K562 (cell line): ENCODE results near the gene ZNF17. TPM values are rescaled to one million over a fixed set of nuclear protein-coding genes. Genes with fewer than 3 reads are reported as not detected.

Source experiments
- ATAC-seq: fragments of 200-7000 bp; cut with Tn5 transposase; 3 replicates; pipeline ENCODE4 v1.9.1; 2020; ENCODE audit warnings: moderate library complexity
- BruUV-seq: library from RNA; stranded (reverse); fragments of 400-500 nt; replicated peaks from 2 replicates; lab custom pipeline; 2021; lab: Mats Ljungman, UMichigan
- CTCF ChIA-PET: fragments of 300-600 bp; formaldehyde crosslinking; extraction: SDS; loops from one replicate; lab custom pipeline; 2021; ENCODE audit warnings: low intra/inter-chr PET ratio; lab: Yijun Ruan, JAX
- POLR2A ChIA-PET: fragments of 300-600, 350-650 bp; sonication (Branson Sonifier 250); formaldehyde crosslinking; extraction: SDS; loops from one replicate; lab custom pipeline; 2021; ENCODE audit warnings: antibody characterized with exemption, inconsistent platforms; lab: Yijun Ruan, JAX
- DNase-seq, 4 experiments: peaks; one replicate each; pipeline versions ENCODE4 v3.0.0 to v3.0.0-alpha.2; 2011 to 2018; ENCODE audit warnings: low spot score in 3 of 4, mixed read lengths in 3 of 4; ENCODE audit errors: extremely low read depth in 1 of 4
- FAIRE-seq: peaks from 2 replicates; lab custom pipeline; 2011; peaks lifted over from hg19 to GRCh38; lab: Jason Lieb, UNC
- H2AFZ ChIP-seq: 2 replicates; pipeline ENCODE4 v1.6.0; 2011; ENCODE audit warnings: low read depth, low read length, control low read depth, inconsistent platforms
- H3K27ac ChIP-seq: fragments of 200-600 bp; 3 replicates; pipeline ENCODE4 v1.8.0; 2011; ENCODE audit warnings: low read depth, mild to moderate bottlenecking, control low read depth, inconsistent platforms, low read length, moderate library complexity, mixed read lengths; ENCODE audit errors: extremely low read depth
- H3K27me3 ChIP-seq, 2 experiments: fragments of 300-600 bp in 1 of 2; 2 replicates in 1 of 2; 3 replicates in 1 of 2; pipeline versions ENCODE4 v1.6.0 to v1.8.0; 2011; ENCODE audit warnings: inconsistent platforms in 2 of 2, low read length in 2 of 2, mild to moderate bottlenecking in 1 of 2, mixed read lengths in 1 of 2, moderate library complexity in 1 of 2; ENCODE audit not compliant: control insufficient read depth in 2 of 2, insufficient read depth in 2 of 2
- H3K36me3 ChIP-seq: fragments of 300-600 bp; 3 replicates; pipeline ENCODE4 v1.8.0; 2011; ENCODE audit warnings: mild to moderate bottlenecking, low read length, inconsistent platforms; ENCODE audit not compliant: control insufficient read depth, insufficient read depth
- H3K4me1 ChIP-seq, 2 experiments: fragments of 200-600 bp in 1 of 2; replicated peaks in 1 of 2; 2 replicates in 1 of 2; 3 replicates in 1 of 2; pipeline versions ENCODE4 v1.5.1 to v1.8.0; 2011; ENCODE audit warnings: inconsistent platforms in 2 of 2, low read length in 2 of 2, mild to moderate bottlenecking in 1 of 2, mixed read lengths in 1 of 2, moderate library complexity in 1 of 2; ENCODE audit not compliant: control insufficient read depth in 2 of 2, insufficient read depth in 2 of 2
- H3K4me2 ChIP-seq: 2 replicates; pipeline ENCODE4 v1.6.1; 2011; ENCODE audit warnings: low read length, control low read depth, inconsistent platforms, mixed read lengths; ENCODE audit not compliant: insufficient read depth
- H3K4me3 ChIP-seq: fragments of 200-600 bp; sonication (generic), shearing (Covaris generic); 2 replicates; pipeline ENCODE4 v1.5.1; 2016; ENCODE audit warnings: control low read depth, inconsistent platforms
- H3K79me2 ChIP-seq: fragments of 200-600 bp; 3 replicates; pipeline ENCODE4 v1.8.0; 2011; ENCODE audit warnings: low read length, inconsistent platforms; ENCODE audit not compliant: control insufficient read depth, insufficient read depth
- H3K9ac ChIP-seq, 2 experiments: 2 replicates each; pipeline versions ENCODE4 v1.6.0 to v1.6.1; 2011; ENCODE audit warnings: low read depth in 2 of 2, low read length in 2 of 2, control low read depth in 1 of 2, inconsistent platforms in 1 of 2, mild to moderate bottlenecking in 1 of 2, mixed read lengths in 1 of 2; ENCODE audit not compliant: insufficient read depth in 1 of 2
- H3K9me1 ChIP-seq: one replicate; pipeline ENCODE4 v1.6.0; 2011; ENCODE audit warnings: inconsistent platforms, mild to moderate bottlenecking, low read length, moderate library complexity; ENCODE audit not compliant: control insufficient read depth, insufficient read depth
- H3K9me3 ChIP-seq: replicated peaks from 2 replicates; pipeline ENCODE4 v1.5.1; 2011; ENCODE audit warnings: low read depth, low read length, inconsistent platforms; ENCODE audit not compliant: control insufficient read depth, insufficient read depth
- H4K20me1 ChIP-seq: replicated peaks from 2 replicates; pipeline ENCODE4 v1.6.1; 2011; ENCODE audit warnings: low read length, inconsistent platforms, mixed read lengths; ENCODE audit not compliant: control insufficient read depth, insufficient read depth
- CBFA2T2 ChIP-seq: fragments of 450-650 bp; conservative IDR thresholded peaks from 2 replicates; pipeline ENCODE4 v1.6.1; 2017; ENCODE audit warnings: mild to moderate bottlenecking
- CBFA2T3 ChIP-seq: fragments of 450-650 bp; IDR thresholded peaks from 2 replicates; pipeline ENCODE4 v1.6.1; 2017
- CBX5 ChIP-seq: IDR thresholded peaks from 2 replicates; pipeline ENCODE4 v1.6.1; 2014; ENCODE audit warnings: low read depth, borderline replicate concordance
- DDX20 ChIP-seq: fragments of 450-650 bp; IDR thresholded peaks from 2 replicates; pipeline ENCODE4 v1.6.1; 2016; ENCODE audit warnings: missing genetic modification characterization, low read depth, mild to moderate bottlenecking, missing compliant biosample characterization, moderate library complexity
- ETV6 ChIP-seq, 3 experiments: fragments of 150-350 bp in 1 of 3; sonication (generic) in 1 of 3; formaldehyde crosslinking in 1 of 3; IDR thresholded peaks; 2 replicates each; pipeline versions ENCODE4 v1.6.1 to v1.8.0; 2014 to 2022; ENCODE audit warnings: borderline replicate concordance in 2 of 3, low read depth in 2 of 3, antibody characterized with exemption in 1 of 3, low read length in 1 of 3, mild to moderate bottlenecking in 1 of 3, missing genetic modification reagents in 1 of 3
- FOXK1 ChIP-seq: sonication (generic); formaldehyde crosslinking; IDR thresholded peaks from 2 replicates; pipeline ENCODE4 v1.8.0; 2022; ENCODE audit warnings: missing genetic modification reagents, mild to moderate bottlenecking, borderline replicate concordance
- RBM22 ChIP-seq: fragments of 200-400 bp; formaldehyde crosslinking; IDR thresholded peaks from 2 replicates; pipeline ENCODE4 v1.6.1; 2018; ENCODE audit warnings: low read length, low read depth; ENCODE audit not compliant: poor library complexity, severe bottlenecking
- RFX5 ChIP-seq: IDR thresholded peaks from 2 replicates; pipeline ENCODE4 v1.6.1; 2011; ENCODE audit warnings: low read depth, mild to moderate bottlenecking, improper control_type of control experiment, low read length
- SMARCB1 ChIP-seq: IDR thresholded peaks from 2 replicates; pipeline ENCODE4 v1.6.1; 2011; ENCODE audit warnings: improper control_type of control experiment, low read depth; ENCODE audit not compliant: insufficient read length
- SRSF7 ChIP-seq: fragments of 200-400 bp; formaldehyde crosslinking; optimal IDR thresholded peaks from 2 replicates; pipeline ENCODE3; 2017; ENCODE audit warnings: mild to moderate bottlenecking, low read depth, low read length
- TRIM28 ChIP-seq: fragments of 450-650 bp; IDR thresholded peaks from 2 replicates; pipeline ENCODE4 v1.6.1; 2017
- ZNF384 ChIP-seq: IDR thresholded peaks from 2 replicates; pipeline ENCODE4 v1.6.1; 2012; ENCODE audit warnings: low read depth, low read length, improper control_type of control experiment
- ZNF444 ChIP-seq: fragments of 250-450 bp; sonication (Bioruptor Pico); IDR thresholded peaks from 2 replicates; pipeline ENCODE4 v1.4.0; 2020; ENCODE audit warnings: mild to moderate bottlenecking, moderate library complexity
- WGBS: fragments of 100-300 bp; shearing (Covaris generic); methylation state at CpG from one replicate; pipeline ENCODE4 v1.1.6; 2016; ENCODE audit warnings: low coverage, mixed read lengths; ENCODE audit not compliant: insufficient coverage; ENCODE audit errors: missing lambda C conversion rate; 5-methylcytosine and 5-hydroxymethylcytosine counted together
- in situ Hi-C: fragments of 300-500 bp; cut with MboI; formaldehyde crosslinking; loops from 4 replicates; pipeline ENCODE4 v1.15.0; 2018; ENCODE audit warnings: inconsistent platforms, mixed read lengths
- intact Hi-C: fragments of 100-400 bp; cut with micrococcal nuclease; formaldehyde crosslinking; loops from 2 replicates; pipeline ENCODE4 v1.14.2; 2022
- polyA plus RNA-seq, 8 experiments: library from polyadenylated mRNA; depleted of rRNA in 4 of 8; stranded (reverse) in 5 of 8; unstranded in 3 of 8; fragments of >200 nt; fragmentation: Nextera tagmentation in 2 of 8; fragmentation: Illumina TruSeq in 1 of 8; extraction: Ambion mirVana in 2 of 8; extraction: Trizol in 1 of 8; gene quantifications; 2 replicates each; pipeline versions ENCODE4 v1.2.1 to v1.2.3, GENCODE V29; 2011 to 2014; ENCODE audit warnings: inconsistent platforms in 1 of 8, missing spikeins in 1 of 8
- total RNA-seq, 7 experiments: library from RNA; depleted of rRNA in 6 of 7; stranded (reverse); fragments of >200 nt in 6 of 7; fragmentation: Illumina TruSeq in 2 of 7; extraction: Trizol in 2 of 7; gene quantifications; 2 replicates each; pipeline versions ENCODE4 v1.2.1 to v1.2.3, GENCODE V29; 2011 to 2021; ENCODE audit warnings: low replicate concordance in 1 of 7
- TF ChIP-seq, protein P1 (sequence below): fragments of 250-450 bp; sonication (Bioruptor Pico); IDR thresholded peaks from 2 replicates; pipeline ENCODE4 v1.5.0; 2020; ENCODE audit warnings: mild to moderate bottlenecking, borderline replicate concordance

ZNF17 gene
- total and polyA plus RNA-seq, 9 of the 15 experiments (the other 6 are each of a cell fraction or from before 2014, with no cell fraction given): 5.3 to 8.6 (median 6.5) TPM

DNA sequence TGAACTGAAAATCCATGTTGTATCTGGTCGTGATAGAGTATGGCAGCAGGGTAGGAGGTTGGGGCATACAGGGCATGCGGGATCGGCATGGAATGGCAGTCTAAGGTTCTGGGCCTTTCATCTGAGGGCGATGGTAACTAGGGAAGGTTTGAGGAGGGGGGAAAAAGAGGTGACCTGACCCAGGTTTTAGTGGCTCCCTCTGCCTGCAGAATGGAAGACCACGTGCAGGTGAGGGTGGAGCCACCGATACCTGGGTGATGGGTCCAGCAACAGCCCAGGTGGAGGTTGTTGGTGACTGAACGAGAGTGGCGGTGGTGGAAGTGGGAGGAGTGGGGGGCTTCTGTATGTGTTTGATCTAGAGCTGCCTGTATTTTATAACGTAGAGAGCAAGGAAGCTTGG is 28.0 kb downstream of the ZNF17 start:
- no peak overlapping the region for H3K4me2 ChIP-seq
- 98% methylated on average over 8 of the region's 9 CpGs for WGBS
- DNase-seq: no peak
- BruUV-seq: no TSS peak
- no peak overlapping the region for H3K4me3 ChIP-seq
- ATAC-seq: no peak
- FAIRE-seq: no peak
- POLR2A ChIA-PET: no interaction called here
- H3K9me1 ChIP-seq: no peaks in the 10 kb centered on the region
- no peaks in the 10 kb centered on the region for H3K27me3 ChIP-seq
- H3K9me3 ChIP-seq: peaks cover 12% of the 10 kb centered on the region
- in situ Hi-C loops: no loop called here
- peaks cover 33% of the 10 kb centered on the region for H3K36me3 ChIP-seq
- H4K20me1 ChIP-seq: 0 out of 2 replicates have a peak, but pooled peaks cover 8% of the 10 kb centered on the region
- TF ChIP-seq SMARCB1 (no peak), DDX20 (no peak), ZNF384 (no peak), RBM22 (no peak)
- TF ChIP-seq, all 486 proteins: peak for 0
- peaks cover 5 to 9% of the 10 kb centered on the region in 2 experiments; a peak in 3 of 5 replicates for H3K4me1 ChIP-seq
- H2AFZ ChIP-seq: no peak overlapping the region
- no peak overlapping the region for H3K9ac ChIP-seq
- intact Hi-C loops: no loop called here
- H3K79me2 ChIP-seq: peaks cover 64% of the 10 kb centered on the region
- H3K27ac ChIP-seq: no peak overlapping the region
- CTCF ChIA-PET: no interaction called here

- no peak overlapping the region for H3K9ac ChIP-seq
- peaks cover 44% of the 10 kb centered on the region for H3K79me2 ChIP-seq
- WGBS: 60% methylated on average over 6 of the region's 7 CpGs
- peaks cover 43% of the 10 kb centered on the region for H3K36me3 ChIP-seq
- H3K4me2 ChIP-seq: no peak overlapping the region
- H3K4me3 ChIP-seq: no peak overlapping the region
- in situ Hi-C loops: no loop called here
- H3K4me1 ChIP-seq: no peaks in the 10 kb centered on the region; a peak in 1 of 5 replicates
- H3K9me3 ChIP-seq: peaks cover 12% of the 10 kb centered on the region
- intact Hi-C loops: no loop called here
- TF ChIP-seq SRSF7 (no peak), FOXK1 (CRISPR knock-in tag) (no peak), CBFA2T3 (peak; percentile 67), RFX5 (no peak), CBFA2T2 (peak; percentile 47), CBX5 (no peak), ZNF444 (CRISPR knock-in tag) (no peak), TRIM28 (no peak), ETV6 (IDR thresholded peaks at IDR 0.05; ENCODE audit: borderline replicate concordance in 1 of 2, low read depth in 2 of 2, low read length in 1 of 2) (no peak), ETV6 (CRISPR knock-in tag; IDR thresholded peaks at IDR 0.05; ENCODE audit: borderline replicate concordance) (no peak)
- TF ChIP-seq, protein P1, sequence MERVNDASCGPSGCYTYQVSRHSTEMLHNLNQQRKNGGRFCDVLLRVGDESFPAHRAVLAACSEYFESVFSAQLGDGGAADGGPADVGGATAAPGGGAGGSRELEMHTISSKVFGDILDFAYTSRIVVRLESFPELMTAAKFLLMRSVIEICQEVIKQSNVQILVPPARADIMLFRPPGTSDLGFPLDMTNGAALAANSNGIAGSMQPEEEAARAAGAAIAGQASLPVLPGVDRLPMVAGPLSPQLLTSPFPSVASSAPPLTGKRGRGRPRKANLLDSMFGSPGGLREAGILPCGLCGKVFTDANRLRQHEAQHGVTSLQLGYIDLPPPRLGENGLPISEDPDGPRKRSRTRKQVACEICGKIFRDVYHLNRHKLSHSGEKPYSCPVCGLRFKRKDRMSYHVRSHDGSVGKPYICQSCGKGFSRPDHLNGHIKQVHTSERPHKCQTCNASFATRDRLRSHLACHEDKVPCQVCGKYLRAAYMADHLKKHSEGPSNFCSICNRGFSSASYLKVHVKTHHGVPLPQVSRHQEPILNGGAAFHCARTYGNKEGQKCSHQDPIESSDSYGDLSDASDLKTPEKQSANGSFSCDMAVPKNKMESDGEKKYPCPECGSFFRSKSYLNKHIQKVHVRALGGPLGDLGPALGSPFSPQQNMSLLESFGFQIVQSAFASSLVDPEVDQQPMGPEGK: no peak
- H3K27me3 ChIP-seq: no peaks in the 10 kb centered on the region
- no peak for ATAC-seq
- DNase-seq: peak in 2 of 4 experiments; percentile 11 to 14
- BruUV-seq: no TSS peak
- ChIA-PET POLR2A (no interaction called here), CTCF (no interaction called here)
- H2AFZ ChIP-seq: no peak overlapping the region
- H3K9me1 ChIP-seq: no peaks in the 10 kb centered on the region
- no peak for FAIRE-seq
- no peaks in the 10 kb centered on the region for H4K20me1 ChIP-seq
- no peak overlapping the region for H3K27ac ChIP-seq
Observed at GRCh38 chr19:57441979-57442752, 31.2 kb downstream of the ZNF17 start.
